Dedifferentiated amniotic fluid mesenchymal stem cell (primary cell): ENCODE measurements around the gene LGR4.
A peak's percentile ranks its signal among the peaks of the same experiment; 100 is the strongest.

Experiments used
- DNase-seq: peaks from one replicate; pipeline ENCODE4 v3.0.0-alpha.2; 2016; ENCODE audit errors: extremely low spot score

Gene LGR4

GRCh38 chr11:27427183-27427980 lies 45.2 kb downstream of the LGR4 start:
- no peak for DNase-seq

GRCh38 chr11:27425814-27426213 lies 46.8 kb downstream of the LGR4 start:
- no peak for DNase-seq

GRCh38 chr11:27423125-27423524 lies 49.5 kb downstream of the LGR4 start:
- DNase-seq = peak; percentile 70

- DNase-seq = no peak
Measured at GRCh38 chr11:27421819-27422494, 50.6 kb downstream of the LGR4 start.

- DNase-seq = no peak
Measured at GRCh38 chr11:27420722-27421572, 51.6 kb downstream of the LGR4 start.

- DNase-seq = no peak
Measured at GRCh38 chr11:27420217-27420616, 52.4 kb downstream of the LGR4 start.

GRCh38 chr11:27418356-27418755 lies 54.2 kb downstream of the LGR4 start:
- DNase-seq = no peak

- no peak for DNase-seq
Measured at GRCh38 chr11:27416568-27417176, 55.9 kb downstream of the LGR4 start.

- DNase-seq = no peak
Measured at GRCh38 chr11:27414644-27415043, 57.9 kb downstream of the LGR4 start.

- no peak for DNase-seq
Measured at GRCh38 chr11:27413218-27413617, 59.4 kb downstream of the LGR4 start.

- DNase-seq = no peak
Measured at GRCh38 chr11:27412192-27412691, 60.3 kb downstream of the LGR4 start.

GRCh38 chr11:27411328-27411727 lies 61.3 kb downstream of the LGR4 start:
- no peak for DNase-seq

GRCh38 chr11:27410272-27410671 lies 62.3 kb downstream of the LGR4 start:
- DNase-seq = no peak

- no peak for DNase-seq
Measured at GRCh38 chr11:27409742-27410141, 62.8 kb downstream of the LGR4 start.

- no peak for DNase-seq
Measured at GRCh38 chr11:27409049-27409448, 63.5 kb downstream of the LGR4 start.

- DNase-seq = no peak
Measured at GRCh38 chr11:27408246-27408800, 64.3 kb downstream of the LGR4 start.

GRCh38 chr11:27406498-27407354 lies 65.9 kb downstream of the LGR4 start:
- DNase-seq = no peak

GRCh38 chr11:27405134-27405533 lies 67.5 kb downstream of the LGR4 start:
- DNase-seq = no peak

GRCh38 chr11:27404427-27404826 lies 68.2 kb downstream of the LGR4 start:
- DNase-seq = no peak

GRCh38 chr11:27403195-27403594 lies 69.4 kb downstream of the LGR4 start:
- DNase-seq = no peak

- DNase-seq = no peak
Measured at GRCh38 chr11:27402450-27402849, 70.1 kb downstream of the LGR4 start.
